GM12878 (cell line): ENCODE results near the gene ZBTB7B. TPM values are rescaled to one million over a fixed set of nuclear protein-coding genes. Genes with fewer than 3 reads are reported as not detected.
A peak's percentile ranks its signal among the peaks of the same experiment; 100 is the strongest.

Experiments used
- ATAC-seq: fragments of 200-7000 bp; cut with Tn5 transposase; 3 replicates; pipeline ENCODE4 v1.9.1; 2020; ENCODE audit warnings: mild to moderate bottlenecking, moderate library complexity
- BruUV-seq: library from RNA; stranded (reverse); fragments of 400-500 nt; replicated peaks from 2 replicates; lab custom pipeline; 2021; lab: Mats Ljungman, UMichigan
- CTCF ChIA-PET: fragments of 300-600 bp; sonication (Branson Sonifier 250); formaldehyde crosslinking; extraction: SDS; loops from one replicate; lab custom pipeline; 2021; ENCODE audit warnings: inconsistent platforms; lab: Yijun Ruan, JAX
- POLR2A ChIA-PET: fragments of 350-600 bp; formaldehyde crosslinking; extraction: SDS; loops from one replicate; lab custom pipeline; 2021; ENCODE audit warnings: inconsistent platforms; lab: Charles Lee
- RAD21 ChIA-PET: fragments of 300-600 bp; sonication (Branson Sonifier 250); formaldehyde crosslinking; loops from one replicate; lab custom pipeline; 2023; ENCODE audit warnings: antibody characterized with exemption; ENCODE audit not compliant: unreplicated experiment; lab: Charles Lee
- SMC1A ChIA-PET: fragments of 300-600 bp; sonication (Branson Sonifier 250); formaldehyde crosslinking; loops from one replicate; lab custom pipeline; 2023; ENCODE audit not compliant: unreplicated experiment, uncharacterized antibody; lab: Charles Lee
- DNase-seq: peaks from one replicate; pipeline ENCODE4 v3.0.0-alpha.2; 2011; ENCODE audit warnings: low read depth, low spot score
- FAIRE-seq: peaks from 3 replicates; lab custom pipeline; 2011; peaks lifted over from hg19 to GRCh38; lab: Jason Lieb, UNC
- H2AFZ ChIP-seq: 2 replicates; pipeline ENCODE4 v1.6.0; 2011; ENCODE audit warnings: low read depth, low read length, control low read depth; ENCODE audit not compliant: control insufficient read depth
- H3K27ac ChIP-seq: 2 replicates; pipeline ENCODE4 v1.5.1; 2011; ENCODE audit warnings: control low read depth; ENCODE audit not compliant: control insufficient read depth, insufficient read depth
- H3K27me3 ChIP-seq, 2 experiments: replicated peaks in 1 of 2; 2 replicates each; pipeline versions ENCODE4 v1.6.0 to v1.6.1; 2011; ENCODE audit warnings: low read length in 1 of 2; ENCODE audit not compliant: control insufficient read depth in 2 of 2, insufficient read depth in 2 of 2
- H3K36me3 ChIP-seq, 2 experiments: 2 replicates each; pipeline ENCODE4 v1.5.1; 2011; ENCODE audit warnings: low read length in 1 of 2; ENCODE audit not compliant: control insufficient read depth in 2 of 2, insufficient read depth in 2 of 2
- H3K4me1 ChIP-seq: 2 replicates; pipeline ENCODE4 v1.6.1; 2011; ENCODE audit warnings: mild to moderate bottlenecking, low read length, moderate library complexity, mixed read lengths; ENCODE audit not compliant: control insufficient read depth, insufficient read depth
- H3K4me2 ChIP-seq: 2 replicates; pipeline ENCODE4 v1.6.0; 2011; ENCODE audit warnings: control low read depth; ENCODE audit not compliant: control insufficient read depth, insufficient read depth
- H3K4me3 ChIP-seq: fragments of 200-600 bp; sonication (generic); 2 replicates; pipeline ENCODE4 v1.5.1; 2016
- H3K79me2 ChIP-seq: 2 replicates; pipeline ENCODE4 v1.6.0; 2011; ENCODE audit warnings: low read length; ENCODE audit not compliant: control insufficient read depth, insufficient read depth
- H3K9ac ChIP-seq: 2 replicates; pipeline ENCODE4 v1.8.0; 2011; ENCODE audit warnings: low read length, control low read depth, mixed read lengths; ENCODE audit not compliant: control insufficient read depth, insufficient read depth
- H3K9me3 ChIP-seq: replicated peaks from 3 replicates; pipeline ENCODE4 v1.5.1; 2011; ENCODE audit warnings: mild to moderate bottlenecking, low read length; ENCODE audit not compliant: control insufficient read depth, insufficient read depth
- H4K20me1 ChIP-seq: 2 replicates; pipeline ENCODE4 v1.6.0; 2011; ENCODE audit not compliant: control insufficient read depth, insufficient read depth
- ETV6 ChIP-seq, 2 experiments: fragments of 450-650 bp in 1 of 2; IDR thresholded peaks in 1 of 2; conservative IDR thresholded peaks in 1 of 2; 2 replicates each; pipeline ENCODE4 v1.6.1; 2014; ENCODE audit warnings: antibody characterized with exemption in 1 of 2, borderline replicate concordance in 1 of 2, low read depth in 1 of 2, mild to moderate bottlenecking in 1 of 2, moderate library complexity in 1 of 2
- MYC ChIP-seq: IDR thresholded peaks from 2 replicates; pipeline ENCODE4 v1.6.1; 2011; ENCODE audit warnings: mild to moderate bottlenecking, low read length, moderate library complexity, inconsistent platforms; ENCODE audit not compliant: insufficient read depth, insufficient replicate concordance, insufficient read length, severe bottlenecking
- NRF1 ChIP-seq: conservative IDR thresholded peaks from 2 replicates; pipeline ENCODE4 v1.6.1; 2011; ENCODE audit warnings: mild to moderate bottlenecking, low read depth, low read length, improper control_type of control experiment
- PML ChIP-seq: IDR thresholded peaks from 2 replicates; pipeline ENCODE4 v1.6.1; 2012; ENCODE audit warnings: low read length, inconsistent platforms
- RCOR1 ChIP-seq: conservative IDR thresholded peaks from 2 replicates; pipeline ENCODE4 v1.6.1; 2012; ENCODE audit warnings: low read depth, low read length, improper control_type of control experiment
- SMAD5 ChIP-seq: IDR thresholded peaks from 2 replicates; pipeline ENCODE4 v1.6.1; 2016; ENCODE audit warnings: antibody characterized with exemption, low read depth
- whole genome bisulfite sequencing: methylation state at CpG from one replicate; pipeline ENCODE4 v1.1.6; 2016; ENCODE audit warnings: low lambda C conversion rate; ENCODE audit not compliant: insufficient replicate concordance, insufficient coverage; ENCODE audit errors: missing lambda C conversion rate; 5-methylcytosine and 5-hydroxymethylcytosine counted together
- in situ Hi-C: fragments of 300-500 bp; cut with MboI; formaldehyde crosslinking; loops from 9 replicates; pipeline ENCODE4 v1.14.3; 2018; ENCODE audit warnings: mixed read lengths
- intact Hi-C: fragments of 100-400 bp; cut with micrococcal nuclease; formaldehyde crosslinking; loops from one replicate; pipeline ENCODE4 v1.14.2; 2022; ENCODE audit not compliant: unreplicated experiment
- polyA plus RNA-seq, 11 experiments: library from polyadenylated mRNA; depleted of rRNA in 4 of 11; unstranded in 6 of 11; stranded (reverse) in 5 of 11; fragments of >200 nt; fragmentation: Nextera tagmentation in 4 of 11; fragmentation: Illumina TruSeq in 1 of 11; extraction: Ambion mirVana in 4 of 11; extraction: Trizol in 1 of 11; gene quantifications; 1 replicate in 1 of 11; 2 replicates in 10 of 11; pipeline versions ENCODE4 v1.2.1 to v1.2.3, GENCODE V29; 2011 to 2016; ENCODE audit warnings: inconsistent platforms in 2 of 11, missing spikeins in 2 of 11, low read depth in 1 of 11
- total RNA-seq, 4 experiments: library from RNA; depleted of rRNA in 3 of 4; stranded (reverse); fragments of >200 nt in 3 of 4; fragmentation: Illumina TruSeq in 1 of 4; extraction: Trizol in 1 of 4; gene quantifications; 2 replicates each; pipeline versions ENCODE4 v1.2.1 to v1.2.3, GENCODE V29; 2013 to 2021
- TF ChIP-seq, protein P1 (sequence below): fragments of 150-350 bp; IDR thresholded peaks from 2 replicates; pipeline ENCODE4 v1.6.1; 2014; ENCODE audit warnings: mild to moderate bottlenecking, low read depth, low read length
- TF ChIP-seq, protein P2 (sequence below): fragments of 450-650 bp; IDR thresholded peaks from 2 replicates; pipeline ENCODE4 v1.6.1; 2014; ENCODE audit warnings: mild to moderate bottlenecking
- TF ChIP-seq, protein P3 (sequence below): fragments of 450-650 bp; conservative IDR thresholded peaks from 2 replicates; pipeline ENCODE4 v1.6.1; 2017; ENCODE audit warnings: mild to moderate bottlenecking, moderate library complexity
- TF ChIP-seq, protein P4 (sequence below): fragments of 450-650 bp; formaldehyde crosslinking; IDR thresholded peaks from 2 replicates; pipeline ENCODE4 v1.5.0; 2022; ENCODE audit warnings: mild to moderate bottlenecking, missing genetic modification characterization

ZBTB7B gene
- total and polyA plus RNA-seq, 10 of the 15 experiments (the other 5 are each of a cell fraction or from before 2014, with no cell fraction given) = 0.11 to 44.9 (median 11.3) TPM

DNA sequence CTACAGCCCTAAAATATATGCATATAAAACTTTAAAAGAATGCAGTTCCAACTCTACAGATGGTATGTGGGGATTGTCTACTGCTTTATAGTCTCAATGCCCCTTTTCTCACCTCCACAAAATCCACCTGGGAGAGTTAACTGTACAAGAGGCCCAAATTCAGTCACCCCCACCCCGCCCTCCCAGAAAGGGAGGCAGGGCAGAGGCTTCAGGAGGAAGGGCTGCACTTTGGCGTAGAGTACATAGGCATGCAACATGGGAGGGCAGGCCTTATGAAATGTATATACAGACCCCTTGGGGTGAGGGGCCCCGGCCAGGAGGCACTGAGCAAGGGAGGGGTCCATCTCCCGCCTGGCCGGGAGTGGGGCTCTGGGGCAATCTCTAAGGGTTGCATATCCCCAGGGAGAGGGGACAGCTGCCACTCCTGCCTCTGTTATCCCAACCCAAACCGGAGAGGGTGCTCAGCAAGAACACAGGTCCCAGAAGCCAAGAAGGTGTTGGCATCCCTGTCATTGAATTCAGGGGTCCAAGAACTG lies 39.7 kb upstream of the ZBTB7B start (continued):
- TF ChIP-seq, protein P1, sequence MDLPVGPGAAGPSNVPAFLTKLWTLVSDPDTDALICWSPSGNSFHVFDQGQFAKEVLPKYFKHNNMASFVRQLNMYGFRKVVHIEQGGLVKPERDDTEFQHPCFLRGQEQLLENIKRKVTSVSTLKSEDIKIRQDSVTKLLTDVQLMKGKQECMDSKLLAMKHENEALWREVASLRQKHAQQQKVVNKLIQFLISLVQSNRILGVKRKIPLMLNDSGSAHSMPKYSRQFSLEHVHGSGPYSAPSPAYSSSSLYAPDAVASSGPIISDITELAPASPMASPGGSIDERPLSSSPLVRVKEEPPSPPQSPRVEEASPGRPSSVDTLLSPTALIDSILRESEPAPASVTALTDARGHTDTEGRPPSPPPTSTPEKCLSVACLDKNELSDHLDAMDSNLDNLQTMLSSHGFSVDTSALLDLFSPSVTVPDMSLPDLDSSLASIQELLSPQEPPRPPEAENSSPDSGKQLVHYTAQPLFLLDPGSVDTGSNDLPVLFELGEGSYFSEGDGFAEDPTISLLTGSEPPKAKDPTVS = no peak
- no peak for TF ChIP-seq ETV6 (conservative IDR thresholded peaks at IDR 0.05 in 1 of 2, IDR thresholded peaks at IDR 0.05 in 1 of 2; ENCODE audit: borderline replicate concordance in 1 of 2, low read depth in 1 of 2)
- no peak for TF ChIP-seq RCOR1
- TF ChIP-seq, protein P2, sequence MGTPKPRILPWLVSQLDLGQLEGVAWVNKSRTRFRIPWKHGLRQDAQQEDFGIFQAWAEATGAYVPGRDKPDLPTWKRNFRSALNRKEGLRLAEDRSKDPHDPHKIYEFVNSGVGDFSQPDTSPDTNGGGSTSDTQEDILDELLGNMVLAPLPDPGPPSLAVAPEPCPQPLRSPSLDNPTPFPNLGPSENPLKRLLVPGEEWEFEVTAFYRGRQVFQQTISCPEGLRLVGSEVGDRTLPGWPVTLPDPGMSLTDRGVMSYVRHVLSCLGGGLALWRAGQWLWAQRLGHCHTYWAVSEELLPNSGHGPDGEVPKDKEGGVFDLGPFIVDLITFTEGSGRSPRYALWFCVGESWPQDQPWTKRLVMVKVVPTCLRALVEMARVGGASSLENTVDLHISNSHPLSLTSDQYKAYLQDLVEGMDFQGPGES = no peak
- TF ChIP-seq PML = no peak

DNA sequence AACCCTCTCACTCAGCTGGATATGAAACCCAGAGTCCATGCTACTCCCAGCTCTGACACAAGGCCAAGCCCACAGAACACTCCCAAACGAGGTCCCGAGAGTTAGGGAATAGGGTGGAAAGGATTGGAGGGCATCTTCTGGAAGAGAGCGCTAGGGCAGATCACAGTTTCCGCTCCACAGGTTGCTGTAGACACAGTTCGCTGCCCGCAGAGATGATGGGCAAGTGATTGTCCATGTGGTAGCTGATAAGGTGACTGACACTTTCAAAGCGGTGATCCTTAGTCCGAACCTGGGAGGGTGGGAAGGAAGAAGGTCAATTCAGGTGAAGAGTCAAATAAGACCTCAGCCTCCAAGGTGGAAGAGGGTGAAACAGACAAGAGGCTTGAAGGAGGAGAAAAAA lies 39.0 kb upstream of the ZBTB7B start:
- 96% methylated on average over 8 of the region's 8 CpGs for WGBS
- H2AFZ ChIP-seq = no peak overlapping the region
- SMC1A ChIA-PET = interaction anchor here (0.9 to 1.4 kb wide), 2 partner anchors 10 to 19 kb away, joined by 3 to 4 read pairs; partner anchors contain the start of gene FLAD1
- intact Hi-C loops = loop anchor here (5.0 kb wide), 1 partner anchor 39 kb away; the partner anchor contains the start of gene ZBTB7B
- H3K9ac ChIP-seq = no peak overlapping the region
- peaks cover 6% of the 10 kb centered on the region; the same call in 1 of the 2 replicates for H3K4me1 ChIP-seq
- no peak for FAIRE-seq
- POLR2A ChIA-PET = interaction anchor here (0.6 to 1.7 kb wide), 4 partner anchors 10 to 572 kb away, joined by 3 to 5 read pairs (median 3); partner anchors contain the start of gene CKS1B
- in situ Hi-C loops = no loop called here
- ATAC-seq = no peak
- RAD21 ChIA-PET = interaction anchor here (1.0 to 1.9 kb wide), 2 partner anchors 35 to 54 kb away, joined by 3 to 4 read pairs; no protein-coding TSS in a partner anchor
- no peak overlapping the region; the same call in 1 of the 2 replicates for H3K27ac ChIP-seq
- H3K9me3 ChIP-seq = no peaks in the 10 kb centered on the region
- no TSS peak for BruUV-seq
- no peak overlapping the region; the same call in 1 of the 2 replicates for H3K4me2 ChIP-seq
- no peak for DNase-seq
- no peaks in the 10 kb centered on the region for H4K20me1 ChIP-seq
- CTCF ChIA-PET = interaction anchor here (1.8 kb wide), 1 partner anchor 35 kb away, joined by 4 read pairs; no protein-coding TSS in a partner anchor
- peak overlapping the region; percentile 88; the same call in 1 of the 2 replicates for H3K4me3 ChIP-seq
- H3K36me3 ChIP-seq = peaks cover 12 to 15% of the 10 kb centered on the region in 2 experiments; a peak in 3 of 4 replicates
- H3K79me2 ChIP-seq = peaks cover 31% of the 10 kb centered on the region
- no peaks in the 10 kb centered on the region for H3K27me3 ChIP-seq
- TF ChIP-seq, protein P3, sequence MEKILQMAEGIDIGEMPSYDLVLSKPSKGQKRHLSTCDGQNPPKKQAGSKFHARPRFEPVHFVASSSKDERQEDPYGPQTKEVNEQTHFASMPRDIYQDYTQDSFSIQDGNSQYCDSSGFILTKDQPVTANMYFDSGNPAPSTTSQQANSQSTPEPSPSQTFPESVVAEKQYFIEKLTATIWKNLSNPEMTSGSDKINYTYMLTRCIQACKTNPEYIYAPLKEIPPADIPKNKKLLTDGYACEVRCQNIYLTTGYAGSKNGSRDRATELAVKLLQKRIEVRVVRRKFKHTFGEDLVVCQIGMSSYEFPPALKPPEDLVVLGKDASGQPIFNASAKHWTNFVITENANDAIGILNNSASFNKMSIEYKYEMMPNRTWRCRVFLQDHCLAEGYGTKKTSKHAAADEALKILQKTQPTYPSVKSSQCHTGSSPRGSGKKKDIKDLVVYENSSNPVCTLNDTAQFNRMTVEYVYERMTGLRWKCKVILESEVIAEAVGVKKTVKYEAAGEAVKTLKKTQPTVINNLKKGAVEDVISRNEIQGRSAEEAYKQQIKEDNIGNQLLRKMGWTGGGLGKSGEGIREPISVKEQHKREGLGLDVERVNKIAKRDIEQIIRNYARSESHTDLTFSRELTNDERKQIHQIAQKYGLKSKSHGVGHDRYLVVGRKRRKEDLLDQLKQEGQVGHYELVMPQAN = no peak
- TF ChIP-seq SMAD5 = no peak
- TF ChIP-seq, protein P4, sequence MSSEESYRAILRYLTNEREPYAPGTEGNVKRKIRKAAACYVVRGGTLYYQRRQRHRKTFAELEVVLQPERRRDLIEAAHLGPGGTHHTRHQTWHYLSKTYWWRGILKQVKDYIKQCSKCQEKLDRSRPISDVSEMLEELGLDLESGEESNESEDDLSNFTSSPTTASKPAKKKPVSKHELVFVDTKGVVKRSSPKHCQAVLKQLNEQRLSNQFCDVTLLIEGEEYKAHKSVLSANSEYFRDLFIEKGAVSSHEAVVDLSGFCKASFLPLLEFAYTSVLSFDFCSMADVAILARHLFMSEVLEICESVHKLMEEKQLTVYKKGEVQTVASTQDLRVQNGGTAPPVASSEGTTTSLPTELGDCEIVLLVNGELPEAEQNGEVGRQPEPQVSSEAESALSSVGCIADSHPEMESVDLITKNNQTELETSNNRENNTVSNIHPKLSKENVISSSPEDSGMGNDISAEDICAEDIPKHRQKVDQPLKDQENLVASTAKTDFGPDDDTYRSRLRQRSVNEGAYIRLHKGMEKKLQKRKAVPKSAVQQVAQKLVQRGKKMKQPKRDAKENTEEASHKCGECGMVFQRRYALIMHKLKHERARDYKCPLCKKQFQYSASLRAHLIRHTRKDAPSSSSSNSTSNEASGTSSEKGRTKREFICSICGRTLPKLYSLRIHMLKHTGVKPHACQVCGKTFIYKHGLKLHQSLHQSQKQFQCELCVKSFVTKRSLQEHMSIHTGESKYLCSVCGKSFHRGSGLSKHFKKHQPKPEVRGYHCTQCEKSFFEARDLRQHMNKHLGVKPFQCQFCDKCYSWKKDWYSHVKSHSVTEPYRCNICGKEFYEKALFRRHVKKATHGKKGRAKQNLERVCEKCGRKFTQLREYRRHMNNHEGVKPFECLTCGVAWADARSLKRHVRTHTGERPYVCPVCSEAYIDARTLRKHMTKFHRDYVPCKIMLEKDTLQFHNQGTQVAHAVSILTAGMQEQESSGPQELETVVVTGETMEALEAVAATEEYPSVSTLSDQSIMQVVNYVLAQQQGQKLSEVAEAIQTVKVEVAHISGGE (CRISPR knock-in tag) = no peak
- no peak for TF ChIP-seq MYC
- TF ChIP-seq NRF1 = no peak
